Femur (tissue), 1 donor: ENCODE measurements around the gene RIMBP3C.
"Not testable (repeated sequence)": the region's sequence is repeated elsewhere in the genome, so short reads cannot be mapped to it uniquely, and the experiment has no call there.

Experiments used
- DNase-seq: peaks from one replicate; pipeline ENCODE4 v3.0.0-alpha.2; 2017

RIMBP3C gene

GRCh38 chr22:21571679-21572078 is 20.4 kb upstream of the RIMBP3C start:
- DNase-seq: no peak

GRCh38 chr22:21570398-21570797 is 19.1 kb upstream of the RIMBP3C start:
- DNase-seq: no peak

- no peak for DNase-seq
Observed at GRCh38 chr22:21569459-21570170, 18.4 kb upstream of the RIMBP3C start.

DNA sequence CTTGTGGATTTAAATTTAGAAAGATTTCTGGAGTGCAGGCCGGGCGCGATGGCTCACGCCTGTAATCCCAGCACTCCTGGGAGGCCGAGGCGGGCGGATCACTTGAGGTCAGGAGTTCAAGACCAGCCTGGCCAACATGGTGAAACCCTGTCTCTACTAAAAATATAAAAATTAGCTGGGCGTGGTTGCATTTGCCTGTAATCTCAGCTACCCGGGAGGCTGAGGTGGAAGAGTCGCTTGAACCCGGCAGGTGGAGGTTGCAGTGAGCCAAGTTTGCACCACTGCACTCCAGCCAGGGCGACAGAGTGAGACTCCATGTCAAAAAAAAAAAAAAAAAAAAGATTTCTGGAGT is 17.8 kb upstream of the RIMBP3C start:
- DNase-seq: not testable (repeated sequence)

DNA sequence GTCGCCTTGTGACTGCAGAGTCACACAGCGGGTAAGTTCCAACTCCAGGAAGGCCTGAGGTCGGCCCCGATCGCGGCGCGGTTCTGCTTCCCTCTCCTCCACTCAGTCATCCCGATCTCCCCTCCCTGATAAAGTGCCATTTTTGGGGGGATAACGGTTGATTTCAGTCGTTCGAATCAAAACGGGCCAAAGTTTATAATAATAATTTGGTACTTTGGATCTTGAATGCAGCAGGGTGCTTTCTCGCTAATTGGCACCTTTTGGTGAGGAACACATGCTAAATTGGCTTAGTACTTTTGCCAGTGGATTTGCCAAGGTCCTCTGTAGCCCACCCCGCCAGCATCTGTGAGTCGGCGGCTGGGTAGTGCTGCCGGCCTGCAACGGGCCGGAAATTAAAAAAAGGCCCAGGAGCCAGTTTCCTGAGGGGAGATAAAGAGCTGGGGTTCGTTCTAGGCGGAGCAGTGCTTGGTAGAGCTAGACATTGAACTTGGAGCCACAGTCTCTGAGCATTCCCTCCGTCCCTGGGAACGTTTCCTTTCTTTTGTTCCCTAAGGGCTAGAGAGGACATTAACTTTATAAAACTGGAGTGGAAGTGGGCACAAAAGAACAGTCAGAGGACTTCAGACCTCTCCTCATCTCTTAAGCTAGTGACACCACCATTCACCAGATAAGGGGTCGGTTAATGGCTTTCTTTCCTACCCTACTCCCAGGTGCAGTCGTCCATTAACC is 17.2 kb upstream of the RIMBP3C start:
- peak; percentile 31 for DNase-seq

DNA sequence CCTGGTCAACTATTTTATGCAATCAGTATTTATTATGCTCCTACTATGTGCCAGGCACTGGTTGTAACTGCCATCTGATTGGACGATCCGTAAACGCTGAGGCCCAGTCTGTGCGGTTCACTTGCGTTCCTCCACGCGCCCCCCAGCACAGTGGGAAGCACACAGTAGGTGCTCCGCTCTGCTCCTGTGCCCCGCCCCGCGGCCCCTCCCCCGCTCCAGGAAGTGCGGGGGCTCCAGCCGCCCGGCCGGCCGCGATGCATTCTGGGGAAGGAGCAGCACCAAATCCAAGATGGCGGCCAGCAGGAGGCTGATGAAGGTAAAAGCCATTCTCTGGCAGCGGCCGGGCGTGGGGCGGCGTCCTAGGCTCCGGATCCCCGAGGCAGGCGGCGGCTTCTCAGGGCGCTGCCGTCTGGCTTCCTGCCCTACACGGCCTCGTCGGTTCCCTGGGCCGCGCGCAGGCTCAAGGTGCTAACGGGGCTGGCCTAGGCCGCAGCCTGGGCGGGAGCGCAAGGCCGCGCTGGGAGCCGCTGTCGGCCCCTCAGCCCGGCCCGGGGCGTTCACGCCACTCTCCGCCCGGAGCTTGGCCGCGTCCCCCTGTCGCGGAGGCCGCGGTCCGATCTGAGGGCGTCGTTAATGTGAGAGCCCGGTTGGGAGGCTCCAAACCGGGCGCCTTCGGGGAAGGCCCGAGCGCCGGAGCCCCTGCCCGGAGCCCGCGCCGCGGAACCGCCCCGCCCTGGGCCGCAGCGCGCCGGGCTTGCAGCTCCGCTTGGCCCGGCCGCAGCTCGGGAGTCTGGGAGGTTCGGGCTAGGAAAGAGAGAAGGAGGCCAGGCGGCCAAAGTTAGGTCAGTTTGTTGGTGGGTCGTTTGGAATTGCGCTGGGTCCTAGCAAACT is 16.4 kb upstream of the RIMBP3C start, which contains the start of gene UBE2L3:
Gene UBE2L3 (plus strand): TSS at position 259 of the 891 bp plus-strand sequence. CDS start 31 bp downstream, at position 290.
- peak; percentile 90 for DNase-seq

DNA sequence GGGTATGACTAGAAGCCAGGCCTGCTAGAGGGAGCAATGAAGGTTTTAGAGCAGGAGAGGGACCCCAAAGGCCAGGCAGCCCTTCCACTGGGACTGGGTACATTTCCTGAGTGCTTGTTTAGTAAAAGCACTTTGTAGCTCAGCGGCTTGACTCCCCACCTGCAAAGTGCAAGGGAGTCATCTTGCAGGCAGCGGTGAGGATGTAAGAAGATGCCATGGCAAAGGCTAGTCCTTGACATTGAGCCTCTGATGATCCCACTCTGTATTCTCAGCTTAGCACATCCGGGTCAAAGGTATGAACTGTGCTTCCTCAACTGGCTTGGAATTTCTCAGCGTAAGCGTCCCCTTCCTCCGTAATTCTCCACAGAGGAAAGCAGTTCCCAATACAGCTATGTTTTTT is 13.2 kb upstream of the RIMBP3C start:
- no peak for DNase-seq

GRCh38 chr22:21563912-21564311 is 12.7 kb upstream of the RIMBP3C start:
- DNase-seq: no peak

GRCh38 chr22:21560657-21561056 is 9.4 kb upstream of the RIMBP3C start:
- DNase-seq: not testable (repeated sequence)

DNA sequence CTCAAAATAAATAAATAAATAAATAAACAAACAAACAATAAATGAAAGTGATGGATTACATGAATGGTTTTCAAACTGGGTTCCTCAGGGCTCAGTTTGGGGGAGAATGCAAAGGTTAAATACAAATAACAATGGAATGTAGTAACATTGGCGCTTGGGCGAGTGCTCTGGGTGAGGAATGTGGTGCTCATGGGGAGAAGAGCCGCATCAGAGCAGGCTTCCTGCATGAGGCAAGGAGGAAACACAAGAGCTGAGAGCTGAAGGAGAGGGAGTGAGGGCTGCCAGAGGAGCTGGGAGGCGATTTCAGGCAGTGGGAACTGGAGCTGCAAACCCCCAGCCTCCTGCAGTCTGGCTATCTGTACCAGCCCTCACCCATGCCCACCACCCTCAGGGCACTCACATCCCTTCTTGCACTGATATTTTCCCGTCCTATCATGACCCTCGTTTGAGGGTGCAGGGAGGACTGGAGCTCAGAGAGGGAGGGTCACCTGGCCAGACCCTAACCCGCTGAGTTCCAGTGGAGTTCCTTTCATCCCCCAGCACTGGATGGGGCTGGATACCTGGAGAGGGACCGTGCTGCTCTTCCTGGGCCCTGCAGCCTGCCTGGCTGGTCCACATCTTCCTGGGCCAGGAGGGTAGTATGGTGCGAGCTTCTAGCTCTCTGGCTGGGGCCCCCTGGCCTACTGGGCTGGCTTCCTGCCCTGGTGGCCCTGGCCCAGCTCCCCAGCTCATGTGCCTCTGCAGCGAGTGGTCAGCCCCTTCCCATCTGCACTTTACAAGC is 8.3 kb upstream of the RIMBP3C start:
- not testable (repeated sequence) for DNase-seq

- DNase-seq: not testable (repeated sequence)
Observed at GRCh38 chr22:21550678-21551047, 598 bp downstream of the RIMBP3C start.

DNA sequence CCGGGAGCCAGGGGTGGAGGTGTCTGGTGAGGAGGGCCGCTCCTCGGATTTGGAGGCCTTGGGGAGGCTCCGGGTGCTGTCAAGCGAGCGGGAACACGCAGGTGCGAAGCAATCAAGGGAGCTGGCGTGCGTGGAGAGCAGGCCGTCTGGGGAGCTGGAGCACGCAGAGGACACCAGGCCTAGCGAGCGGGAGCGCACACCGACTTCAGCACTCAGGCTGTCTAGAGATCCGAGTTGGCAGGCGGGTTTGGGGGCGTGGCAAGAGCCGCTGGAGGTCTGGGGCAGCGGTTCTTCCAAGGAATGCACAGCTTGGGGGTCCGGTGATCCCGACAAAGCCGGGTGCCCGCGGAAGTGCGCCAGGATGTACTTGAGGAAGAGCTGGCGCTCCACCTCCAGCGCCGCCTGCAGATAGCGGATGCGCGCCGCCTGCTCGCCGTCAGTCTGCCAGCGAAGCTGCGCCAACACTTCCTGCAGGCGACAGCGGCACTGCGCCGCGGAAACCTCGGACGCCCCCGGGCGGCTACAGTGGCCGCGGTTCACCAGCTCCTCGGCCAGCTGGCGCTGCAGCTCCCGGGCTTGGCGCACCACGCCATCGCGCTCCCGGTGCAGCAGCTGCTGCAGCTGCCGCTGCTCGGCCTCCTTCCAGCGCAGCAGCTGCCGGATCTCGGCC is 1.1 kb downstream of the RIMBP3C start:
- DNase-seq: not testable (repeated sequence)

GRCh38 chr22:21549558-21549957 is 1.7 kb downstream of the RIMBP3C start:
- not testable (repeated sequence) for DNase-seq

- DNase-seq: not testable (repeated sequence)
Observed at GRCh38 chr22:21544432-21545322, 6.6 kb downstream of the RIMBP3C start.

GRCh38 chr22:21539862-21540261 is 11.4 kb downstream of the RIMBP3C start:
- not testable (repeated sequence) for DNase-seq

- not testable (repeated sequence) for DNase-seq
Observed at GRCh38 chr22:21532863-21533648, 18.2 kb downstream of the RIMBP3C start.

GRCh38 chr22:21531525-21531924 is 19.7 kb downstream of the RIMBP3C start:
- DNase-seq: not testable (repeated sequence)

DNA sequence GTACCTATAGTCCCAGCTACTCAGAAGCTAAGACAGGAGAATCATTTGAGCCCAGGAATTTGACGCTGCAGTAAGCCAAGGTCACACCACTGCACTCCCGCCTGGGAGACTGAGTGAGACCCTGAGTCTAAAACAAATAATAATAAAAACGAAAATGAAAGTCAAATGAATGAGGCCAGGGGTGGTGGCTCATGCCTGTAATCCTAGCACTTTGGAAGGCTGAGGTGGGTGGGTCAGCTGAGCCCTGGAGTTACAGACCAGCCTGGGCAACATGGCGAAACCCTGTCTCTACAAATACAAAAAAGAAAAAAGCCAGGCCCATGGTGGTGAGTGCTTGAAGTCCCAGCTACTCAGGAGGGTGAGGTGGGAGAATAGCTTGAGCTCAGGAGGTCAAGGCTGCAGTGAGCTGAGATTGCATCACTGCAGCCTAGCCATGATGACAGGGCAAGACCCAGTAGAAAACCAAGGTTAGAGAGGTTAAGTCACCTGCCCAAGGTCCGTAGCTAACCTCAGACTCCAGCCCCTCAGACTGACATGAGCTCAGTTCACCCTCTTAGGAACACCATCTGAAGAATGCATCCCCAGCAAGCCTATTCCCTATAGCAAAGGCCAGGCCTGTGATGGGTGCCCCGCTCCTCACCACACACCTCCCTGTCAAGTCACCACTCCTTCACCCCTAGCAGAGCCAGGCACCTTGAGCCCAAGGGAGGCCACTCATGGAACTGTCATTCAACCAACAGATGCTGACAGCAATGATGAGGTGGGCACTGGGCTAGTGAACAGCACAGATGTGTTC is 24.4 kb downstream of the RIMBP3C start:
- not testable (repeated sequence) for DNase-seq
